Cardiac fibroblast (primary cell): ENCODE data around the gene PSMB5.

Source experiments
- DNase-seq, 2 donors: peaks; one replicate each; pipeline versions ENCODE4 v3.0.0 to v3.0.0-alpha.2; 2010; ENCODE audit warnings: low read depth in 2 of 2
- H3K4me3 ChIP-seq, 2 donors: replicated peaks in 1 of 2; 1 replicate in 1 of 2; 2 replicates in 1 of 2; pipeline ENCODE4 v1.5.1; 2011; ENCODE audit warnings: low read depth in 2 of 2, low read length in 2 of 2, mild to moderate bottlenecking in 2 of 2, moderate library complexity in 1 of 2
- CTCF ChIP-seq: IDR thresholded peaks from one replicate; pipeline ENCODE4 v1.5.1; 2011; ENCODE audit warnings: low read depth, mild to moderate bottlenecking, low read length, inconsistent platforms

Gene PSMB5

GRCh38 chr14:23034498-23035302, at the start of gene PSMB5:
Gene PSMB5, minus strand, starts transcription at chr14:23034900. Its CDS starts 19 bp downstream, at chr14:23034881.
- TF ChIP-seq CTCF: no peak
- peak within 1 kb of the TSS; percentile 79 to 87 for H3K4me3 ChIP-seq
- DNase-seq: peak; percentile 96 to 98

- no peak for DNase-seq
- no peak overlapping the region for H3K4me3 ChIP-seq
- no peak for TF ChIP-seq CTCF
Observed at GRCh38 chr14:23080474-23080873, 45.8 kb upstream of the PSMB5 start.

GRCh38 chr14:23079716-23080115, 45.0 kb upstream of the PSMB5 start:
- peak in 1 of 2 donors; percentile 40 for DNase-seq
- TF ChIP-seq CTCF: no peak
- no peak overlapping the region for H3K4me3 ChIP-seq

- H3K4me3 ChIP-seq: no peak overlapping the region
- no peak for TF ChIP-seq CTCF
- peak; percentile 95 to 98 for DNase-seq
Observed at GRCh38 chr14:23078692-23079116, 44.0 kb upstream of the PSMB5 start.

- H3K4me3 ChIP-seq: no peak overlapping the region
- TF ChIP-seq CTCF: no peak
- DNase-seq: peak in 1 of 2 donors; percentile 58
Observed at GRCh38 chr14:23077962-23078361, 43.3 kb upstream of the PSMB5 start.

GRCh38 chr14:23076785-23077408, 42.2 kb upstream of the PSMB5 start:
- DNase-seq: peak; percentile 56 to 60
- no peak overlapping the region for H3K4me3 ChIP-seq
- TF ChIP-seq CTCF: peak; percentile 70
